Left ventricle myocardium superior (tissue), 1 donor: ENCODE data around the gene STK32C. TPM values are rescaled to one million over a fixed set of nuclear protein-coding genes. Genes with fewer than 3 reads are reported as not detected.

Source experiments
- ATAC-seq: fragments of 200-7000 bp; cut with Tn5 transposase; one replicate; pipeline ENCODE4 v1.9.1; 2020; ENCODE audit warnings: mild to moderate bottlenecking, moderate library complexity
- DNase-seq: peaks from one replicate; pipeline ENCODE4 v3.0.0-alpha.2; 2020
- intact Hi-C: fragments of 100-400 bp; cut with micrococcal nuclease; formaldehyde crosslinking; loops from one replicate; pipeline ENCODE4 v1.11.0; 2022
- total RNA-seq: library from RNA; stranded (reverse); fragmentation: NEBNext Ultra II Directional; extraction: Animal tissue kit (Norgen Biotek cat#: 25700); gene quantifications from one replicate; pipeline ENCODE4 v1.2.1, GENCODE V29; 2021
- donor health status: DM: no; HTN: yes; CAD: no; lungs with severe emphysema.

Gene STK32C
- total RNA-seq, 1 donor from 2014 or later: 4.9 TPM

DNA sequence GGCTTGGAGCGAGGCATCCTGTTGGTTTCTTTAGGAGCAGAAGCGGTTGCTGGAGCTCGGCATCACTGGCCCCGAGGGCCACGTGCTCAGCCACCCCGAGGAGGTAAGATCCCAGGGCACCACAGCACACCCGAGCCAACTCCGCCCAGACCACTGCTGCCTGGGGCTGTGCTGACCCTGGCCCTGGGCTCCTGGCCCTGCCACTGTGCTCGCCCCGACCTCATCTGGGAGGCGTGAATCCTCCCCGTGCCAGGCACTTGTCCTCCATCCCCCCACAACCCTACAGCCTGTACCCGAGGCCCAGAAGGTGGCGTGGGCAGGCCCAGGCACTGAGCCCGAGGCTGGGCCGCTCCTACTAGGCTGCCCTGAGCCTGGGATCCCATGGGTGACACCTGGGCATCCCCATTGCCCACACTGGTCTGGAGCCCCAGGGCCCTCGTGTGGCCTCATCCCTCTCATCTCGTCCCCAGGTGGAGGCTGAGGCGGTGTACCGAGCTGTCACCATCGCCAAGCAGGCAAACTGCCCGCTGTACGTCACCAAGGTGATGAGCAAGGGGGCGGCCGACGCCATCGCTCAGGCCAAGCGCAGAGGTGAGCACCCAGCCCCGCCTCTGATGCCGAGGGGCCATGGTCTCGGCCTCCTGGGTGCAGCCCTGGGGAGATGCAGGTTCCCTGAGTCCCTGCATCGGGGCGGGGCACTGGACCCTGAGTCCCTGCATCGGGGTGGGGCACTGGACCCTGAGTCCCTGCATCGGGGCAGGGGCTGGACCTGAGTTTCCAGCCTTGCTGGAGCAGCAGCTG is 109.2 kb downstream of the STK32C start:
- DNase-seq (peak; percentile 22), ATAC-seq (no peak)
- intact Hi-C loops: no loop called here

DNA sequence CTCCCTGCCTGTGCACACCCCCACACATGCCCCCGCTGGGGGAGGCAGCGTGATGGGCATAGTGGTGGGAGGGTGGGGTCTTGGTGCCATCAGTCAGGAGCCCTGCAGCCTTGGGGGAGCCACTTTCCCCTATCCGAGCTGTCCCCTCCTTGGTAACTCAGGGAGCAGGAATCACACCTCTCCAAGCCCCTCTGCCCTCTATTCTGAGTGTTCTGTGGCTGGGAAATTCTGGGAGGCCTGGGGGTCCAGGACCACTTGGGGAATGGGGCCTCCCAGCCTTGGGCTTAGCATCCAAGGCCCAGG is 109.7 kb downstream of the STK32C start:
- intact Hi-C loops: no loop called here
- ATAC-seq (no peak), DNase-seq (no peak)

DNA sequence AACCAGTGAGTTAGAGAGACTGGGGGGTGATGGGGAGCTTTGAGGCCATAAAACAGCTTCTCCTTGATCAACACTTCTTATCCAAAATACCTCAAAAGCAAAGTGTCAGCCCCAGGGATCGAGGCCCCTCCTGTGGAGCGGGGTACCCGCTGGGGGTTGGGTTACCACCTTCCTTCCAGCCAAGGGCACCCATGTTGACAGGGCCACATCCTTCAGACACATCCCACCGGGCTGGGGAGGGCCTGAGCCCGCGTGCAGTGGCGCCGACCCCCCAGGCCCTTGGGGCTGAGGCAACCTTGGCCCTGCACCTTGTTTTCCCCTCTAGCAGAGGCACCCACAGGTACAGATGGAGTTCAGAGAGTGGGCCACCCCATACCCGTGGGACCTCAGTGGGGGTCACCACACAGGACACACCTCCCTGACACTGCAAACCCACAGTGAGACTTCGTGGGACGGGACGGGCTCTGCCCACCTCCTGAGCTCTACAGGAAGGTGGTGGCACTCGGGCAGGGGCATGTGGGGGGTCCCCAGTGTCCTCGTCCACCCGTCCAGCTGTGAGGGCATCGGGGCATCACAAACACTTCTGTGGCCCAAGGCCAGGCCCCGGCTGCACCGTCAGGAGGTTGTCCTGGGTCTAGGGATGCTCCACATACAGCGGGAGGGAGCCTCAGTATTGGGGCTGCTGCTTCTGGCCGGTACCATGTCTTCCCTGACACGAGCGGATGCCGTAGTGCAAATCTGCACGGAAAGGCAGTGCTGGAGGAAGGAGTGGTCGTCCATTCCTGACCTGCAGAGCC is 110.3 kb downstream of the STK32C start:
- ATAC-seq (no peak), DNase-seq (peak; percentile 21)
- intact Hi-C loops: no loop called here

DNA sequence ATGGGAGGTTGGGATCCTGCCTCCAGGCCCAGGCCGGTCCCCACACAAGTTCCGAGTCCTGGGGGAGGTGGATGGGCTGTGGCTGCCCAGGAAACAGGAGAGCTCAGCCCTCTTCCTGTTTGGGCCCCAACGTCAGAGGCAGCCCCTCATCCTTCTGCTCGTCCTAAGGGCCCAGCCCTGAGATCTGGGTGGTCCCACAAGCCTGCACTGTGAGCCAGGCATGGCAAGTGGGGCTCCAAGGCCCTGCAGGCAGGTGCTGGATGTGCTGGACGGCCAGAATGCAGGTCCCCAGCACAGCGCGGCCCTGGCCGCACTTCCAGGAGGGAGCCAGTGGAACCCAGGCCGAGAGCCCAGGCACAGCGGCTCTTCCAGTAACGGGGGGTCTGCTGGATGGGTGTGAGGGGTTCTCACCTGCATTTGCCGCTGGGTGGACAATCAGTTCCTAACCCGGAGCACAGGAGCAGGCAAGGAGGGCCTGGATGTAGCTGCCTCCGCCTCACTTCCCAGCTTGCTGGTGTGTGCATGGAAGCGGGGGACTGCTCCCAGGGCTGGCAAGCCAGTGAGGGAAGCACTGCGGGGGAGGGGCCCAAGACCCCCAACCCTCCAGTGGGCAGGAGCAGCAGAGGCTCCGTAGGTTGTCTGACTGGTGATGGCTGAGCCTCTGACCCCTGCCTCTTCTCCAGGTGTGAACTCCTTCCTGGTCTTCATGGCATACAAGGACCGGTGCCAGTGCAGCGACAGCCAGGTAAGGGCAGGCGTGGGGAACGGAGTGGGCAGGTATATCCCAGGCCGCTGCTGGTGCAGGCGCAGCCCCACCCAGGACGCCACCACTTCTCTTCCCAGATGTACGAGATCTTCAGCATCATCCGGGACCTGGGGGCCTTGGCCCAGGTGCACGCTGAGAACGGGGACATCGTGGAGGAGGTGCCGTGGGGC is 111.3 kb downstream of the STK32C start:
- ATAC-seq (no peak), DNase-seq (peak; percentile 26)
- intact Hi-C loops: no loop called here

DNA sequence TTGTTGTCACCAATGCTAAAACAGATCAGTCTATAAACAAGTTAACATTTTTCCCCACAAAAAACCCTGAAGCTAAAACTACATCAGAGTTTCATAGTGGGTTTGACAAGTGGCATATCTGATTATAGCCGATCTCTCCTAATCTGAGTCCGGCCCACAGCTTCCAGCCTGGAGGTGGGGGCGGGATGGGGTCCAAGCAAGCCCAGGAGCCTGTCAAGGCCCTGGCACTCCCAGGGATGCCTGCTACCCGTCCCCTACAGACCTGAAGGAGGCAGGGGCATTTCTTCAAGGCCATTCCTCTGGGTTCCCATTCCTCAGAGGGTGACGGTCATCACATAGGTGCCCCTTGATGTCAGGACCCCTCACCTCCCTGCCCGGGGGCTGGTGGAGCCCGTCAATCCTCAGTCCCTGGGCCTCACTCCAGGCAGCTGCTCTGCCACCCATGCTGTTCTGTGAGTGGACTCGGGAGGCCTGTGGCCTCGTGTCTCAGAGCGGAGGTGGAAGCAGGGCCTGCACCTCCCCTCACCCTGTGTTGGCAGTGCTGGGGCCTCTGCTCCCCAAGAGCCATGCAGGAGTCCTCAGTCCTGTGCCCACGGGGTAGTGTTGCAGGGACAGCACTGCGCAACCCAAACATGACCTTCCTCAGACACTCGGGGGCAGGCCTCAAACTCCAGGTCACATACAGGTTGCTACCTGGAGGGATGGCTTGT is 112.2 kb downstream of the STK32C start:
- intact Hi-C loops: no loop called here
- no peak for ATAC-seq
- DNase-seq: peak; percentile 19

DNA sequence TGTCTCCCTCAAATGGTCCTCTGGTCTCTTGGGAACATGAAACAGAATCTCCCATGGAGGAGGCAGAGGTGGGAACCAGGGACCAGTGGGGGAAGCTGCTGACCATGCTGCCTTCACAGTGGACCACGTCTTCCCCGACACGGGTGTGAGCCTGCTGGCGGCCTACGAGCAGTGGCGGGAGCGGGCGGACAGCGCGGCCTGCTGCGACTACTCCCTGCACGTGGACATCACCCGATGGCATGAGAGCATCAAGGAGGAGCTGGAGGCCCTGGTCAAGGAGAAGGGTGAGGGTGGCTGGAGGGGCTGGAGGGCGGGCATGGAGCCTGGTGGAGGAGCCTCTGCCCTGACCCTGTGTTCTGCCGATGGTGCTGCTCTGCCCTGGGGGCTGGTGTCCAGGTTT is 113.0 kb downstream of the STK32C start:
- intact Hi-C loops: no loop called here
- peak; percentile 18 for DNase-seq
- ATAC-seq: no peak

DNA sequence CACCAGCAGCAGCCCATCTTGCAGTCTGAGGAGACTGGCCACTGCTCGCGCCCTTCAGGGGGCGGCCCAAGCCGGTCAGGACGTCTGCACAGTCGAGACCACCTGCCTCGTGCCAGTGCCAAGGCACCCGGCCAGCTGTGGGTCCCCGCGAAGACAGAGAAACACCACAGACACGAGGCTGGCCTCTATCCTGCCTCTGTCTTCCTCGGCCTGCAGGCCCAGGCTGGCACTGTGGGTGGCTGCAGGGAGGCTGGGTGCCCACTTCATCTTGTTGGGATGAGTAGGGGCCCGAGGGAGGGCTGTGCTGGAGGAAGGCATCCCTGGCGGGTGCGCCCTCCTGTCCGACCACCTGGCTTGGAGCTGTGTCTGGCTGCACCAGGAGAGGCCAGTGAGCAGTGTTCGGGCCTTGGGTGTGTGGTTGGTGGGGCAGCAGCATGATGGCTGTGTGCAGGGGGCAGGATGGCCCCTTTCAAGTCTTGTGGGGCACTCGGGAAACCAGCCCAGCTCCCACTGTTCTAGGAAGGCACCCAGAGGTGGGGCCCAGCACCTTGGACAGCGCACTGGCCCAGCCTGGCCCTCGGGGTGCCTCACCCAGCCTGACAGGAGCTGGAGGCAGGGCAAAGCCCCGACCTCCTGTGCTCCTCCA is 113.7 kb downstream of the STK32C start:
- intact Hi-C loops: no loop called here
- ATAC-seq: peak; percentile 66
- DNase-seq: peak; percentile 71

DNA sequence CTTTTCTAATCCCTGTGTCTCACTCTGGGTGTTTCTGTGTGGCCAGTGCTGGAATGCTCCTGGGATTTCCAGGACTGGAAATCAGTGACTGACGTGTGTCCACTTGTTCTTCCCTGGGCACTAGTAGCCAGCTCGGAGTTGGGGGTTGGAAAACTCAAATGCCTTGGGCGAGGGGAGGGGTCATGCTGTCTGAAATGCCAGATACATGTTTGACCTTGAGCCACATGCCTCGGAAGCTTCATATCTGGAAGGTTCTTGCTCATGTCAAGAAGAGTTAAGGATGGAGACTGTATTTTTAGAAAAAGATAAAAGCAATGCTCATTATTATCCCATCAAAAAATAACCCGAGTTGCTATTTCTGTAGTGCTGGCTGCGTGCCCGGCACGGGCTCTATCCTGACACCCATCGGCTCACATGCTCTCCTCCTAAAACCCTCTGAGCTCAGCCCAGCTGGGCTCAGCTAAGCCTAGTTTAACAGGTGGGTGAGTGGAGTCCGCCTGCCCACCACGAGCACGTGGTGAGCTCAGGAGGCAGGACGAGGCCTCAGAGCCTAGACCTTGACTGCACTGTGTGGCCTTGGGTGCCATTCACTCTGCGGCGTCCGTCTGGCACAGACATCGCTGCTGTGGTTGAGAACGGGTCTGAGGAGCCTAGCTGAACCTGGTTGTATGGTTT is 114.6 kb downstream of the STK32C start:
- DNase-seq (peak; percentile 87), ATAC-seq (peak; percentile 82)
- intact Hi-C loops: no loop called here

DNA sequence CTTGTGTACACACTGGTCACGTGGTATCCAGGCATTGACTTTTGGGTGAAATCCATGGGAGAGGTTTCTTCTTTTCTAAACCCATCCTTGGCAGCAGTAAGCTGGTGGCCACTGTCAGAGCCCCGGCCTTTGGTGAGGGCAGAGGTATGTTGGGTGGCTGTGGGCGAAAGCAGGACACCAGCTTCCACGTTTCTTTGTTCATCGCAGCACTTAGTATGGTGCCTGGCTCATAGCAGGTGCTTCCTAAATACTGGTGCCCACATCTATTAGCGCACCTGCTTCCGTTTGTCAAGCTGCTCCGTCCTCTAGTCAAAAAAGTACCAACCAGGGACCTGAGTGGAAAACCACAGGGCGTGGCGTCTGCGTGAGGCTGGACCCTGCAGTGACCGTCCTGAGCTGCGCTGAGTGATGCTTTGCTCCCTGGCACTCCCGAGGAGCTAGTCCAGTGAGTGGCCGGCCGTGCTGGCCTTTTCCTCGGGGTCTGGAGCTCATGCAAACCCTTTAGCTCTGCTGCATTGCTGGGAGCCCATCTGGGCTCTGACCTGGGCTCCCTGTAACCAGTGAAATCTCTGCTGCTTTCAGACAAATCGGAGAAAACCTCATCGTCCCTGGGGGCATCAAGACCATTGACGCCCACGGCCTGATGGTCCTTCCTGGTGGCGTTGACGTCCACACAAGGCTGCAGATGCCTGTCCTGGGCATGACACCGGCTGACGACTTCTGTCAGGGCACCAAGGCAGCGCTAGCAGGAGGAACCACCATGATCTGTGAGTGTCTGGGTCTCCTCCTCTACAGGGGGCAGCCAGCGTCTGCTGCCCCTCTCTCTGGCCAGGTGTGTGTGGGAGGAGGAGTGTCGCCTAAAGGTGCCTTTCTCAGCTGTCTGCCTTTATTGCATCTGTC is 115.4 kb downstream of the STK32C start:
- peak; percentile 19 for DNase-seq
- ATAC-seq: no peak
- intact Hi-C loops: no loop called here

DNA sequence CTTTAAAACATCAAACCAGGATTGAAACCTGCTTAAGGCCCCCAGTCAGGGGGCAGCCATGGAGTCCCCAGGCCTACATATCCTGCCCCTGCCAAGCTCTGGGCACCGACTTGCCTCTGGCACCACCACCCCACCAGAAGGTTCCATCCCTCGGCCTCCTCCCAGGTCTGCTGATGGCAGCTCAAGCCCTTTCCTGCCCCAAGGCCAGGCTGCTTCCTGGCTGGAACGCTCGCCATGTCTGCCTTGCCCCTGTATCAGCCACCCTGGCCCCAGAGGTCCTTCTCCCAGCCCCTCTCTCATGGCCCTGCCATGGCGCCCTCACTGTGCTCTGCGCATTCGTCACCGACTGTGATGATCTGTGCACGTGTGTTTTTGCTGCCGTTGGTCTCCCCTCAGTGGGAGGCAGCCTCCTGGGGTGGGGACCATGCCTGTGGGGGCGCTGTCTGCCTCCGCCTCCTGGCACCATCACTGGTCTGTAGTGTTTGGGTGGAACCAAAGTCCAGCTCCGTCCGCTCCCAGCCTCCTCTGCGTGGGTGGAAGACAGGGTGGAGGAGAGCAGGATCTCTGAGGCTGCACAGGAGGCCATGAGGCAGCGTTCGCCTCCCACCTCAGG is 117.8 kb downstream of the STK32C start:
- no peak for ATAC-seq
- peak; percentile 22 for DNase-seq
- intact Hi-C loops: no loop called here

DNA sequence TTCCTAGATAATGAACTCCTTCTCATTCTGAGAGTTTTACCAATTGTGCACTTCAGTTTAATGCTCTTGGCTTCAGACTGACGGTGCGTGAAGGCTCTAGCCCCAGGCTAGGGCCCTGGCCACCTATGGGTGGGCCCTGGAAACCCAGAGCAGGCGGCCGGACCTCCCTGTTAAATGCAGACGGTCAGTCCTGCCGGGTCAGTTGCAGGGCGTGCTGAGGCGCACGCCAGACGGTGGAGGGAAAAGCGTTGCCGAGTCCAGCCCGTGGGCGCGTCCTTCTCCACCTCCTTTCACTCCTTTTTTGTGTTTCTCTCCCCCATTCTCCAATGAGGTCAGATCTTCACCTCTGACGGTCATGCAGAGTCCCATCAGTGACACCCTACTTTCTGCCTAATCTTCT is 118.7 kb downstream of the STK32C start:
- no peak for DNase-seq
- intact Hi-C loops: no loop called here
- no peak for ATAC-seq

DNA sequence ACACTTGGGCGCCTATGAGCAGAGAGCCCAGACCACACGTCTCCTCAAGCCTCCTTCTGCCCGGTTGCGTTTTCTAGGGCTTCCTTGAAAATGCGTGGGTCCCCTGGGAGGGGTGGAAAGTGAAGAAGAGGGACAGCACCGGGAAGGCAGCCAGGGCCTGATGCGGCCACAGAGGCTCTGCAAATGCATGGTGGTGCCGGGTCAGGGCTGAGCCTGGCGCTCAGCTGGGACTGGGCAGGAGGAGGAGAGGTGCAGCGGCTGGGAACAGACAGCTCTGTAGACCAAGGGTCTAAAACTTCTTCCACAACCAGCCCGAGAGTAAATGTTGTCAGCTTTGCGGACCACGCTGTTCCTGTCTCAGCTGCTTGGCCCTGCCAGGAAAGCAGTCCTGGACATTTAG is 119.4 kb downstream of the STK32C start:
- ATAC-seq (no peak), DNase-seq (no peak)
- intact Hi-C loops: no loop called here

DNA sequence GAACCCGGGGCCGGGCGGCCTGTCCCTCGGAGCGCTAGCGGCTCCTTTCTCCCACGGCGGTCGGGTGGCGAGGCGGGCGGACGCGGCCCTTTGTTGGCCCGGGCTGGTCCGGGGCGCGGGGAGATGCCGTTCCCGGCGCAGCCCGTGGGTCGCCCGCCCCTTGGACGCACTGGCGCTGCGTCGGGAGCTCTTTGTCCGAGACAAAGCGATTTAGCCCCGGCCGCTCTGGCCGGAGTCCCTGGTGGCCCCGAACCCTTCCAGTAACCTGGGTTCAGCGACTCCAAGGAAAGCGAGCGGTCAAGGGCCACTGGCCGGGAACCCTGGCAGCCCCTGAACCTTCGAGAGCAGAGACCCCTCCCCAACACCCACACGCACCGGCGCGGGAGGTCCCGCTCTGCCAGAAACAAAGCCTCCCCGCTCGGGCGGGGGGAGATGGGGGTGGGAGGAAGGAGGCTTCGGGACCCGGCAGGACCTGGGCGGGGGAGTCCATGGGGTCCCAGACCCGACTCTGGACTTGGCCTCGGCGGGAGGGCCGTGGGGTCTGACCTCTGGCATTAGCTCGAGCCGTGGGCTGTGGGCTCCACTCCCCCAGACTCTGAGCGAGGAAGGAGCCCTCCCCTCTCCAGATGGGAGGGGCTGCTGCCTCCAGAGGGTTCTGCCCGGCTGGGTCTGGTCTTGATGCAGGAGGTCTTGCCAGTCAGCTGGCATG is 120.2 kb downstream of the STK32C start:
- peak; percentile 19 for ATAC-seq
- intact Hi-C loops: no loop called here
- no peak for DNase-seq

DNA sequence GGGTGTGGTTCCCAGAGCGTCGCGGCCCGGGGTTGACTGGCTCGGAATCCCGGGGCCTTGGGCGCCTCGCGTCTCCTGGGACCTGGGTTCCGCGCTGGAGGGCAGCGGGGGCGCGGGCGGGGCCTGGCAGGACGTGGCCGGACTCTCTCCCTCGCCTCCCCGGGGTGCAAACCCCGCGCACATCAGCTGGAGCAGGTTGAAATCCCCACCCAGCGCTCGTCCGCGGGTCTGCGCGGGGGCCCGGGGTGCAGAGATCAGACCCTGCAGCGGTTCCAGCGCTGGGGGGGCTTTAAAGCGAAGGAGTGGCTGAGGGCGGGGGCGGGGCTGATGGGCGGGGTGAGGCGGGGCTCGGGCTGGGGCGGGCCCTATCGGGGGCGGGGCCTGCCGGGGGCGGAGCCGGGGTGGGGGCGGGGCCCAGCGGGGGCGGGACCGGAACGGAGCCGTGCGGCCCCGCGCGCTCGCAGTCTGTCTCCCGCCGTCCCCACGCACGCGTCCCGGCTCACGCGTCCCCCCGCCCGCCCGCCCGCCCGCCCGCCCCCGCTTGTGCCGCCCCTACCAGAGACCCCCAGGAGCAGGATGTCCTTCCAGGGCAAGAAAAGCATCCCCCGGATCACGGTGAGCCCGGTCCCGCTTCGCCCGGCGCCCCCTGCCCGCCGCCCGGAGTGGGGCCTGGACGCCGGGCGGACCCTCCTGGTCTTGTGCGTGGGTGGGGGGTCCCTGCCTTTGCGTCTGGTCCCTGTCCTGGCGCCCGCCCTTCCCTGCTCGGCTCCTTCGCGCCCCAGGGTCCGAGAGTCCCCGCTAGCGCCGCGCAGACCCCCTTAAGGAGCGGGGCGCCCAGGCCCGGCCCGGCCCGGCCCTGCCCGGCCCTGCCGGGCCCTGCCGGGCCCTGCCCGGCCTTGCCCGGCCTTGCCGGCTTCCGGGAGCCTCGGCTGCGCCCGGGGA is 121.0 kb downstream of the STK32C start, which contains the start of gene DPYSL4:
Gene DPYSL4 (plus strand): TSS at position 461 of the 942 bp plus-strand sequence. CDS start 116 bp downstream, at position 577.
- ATAC-seq: peak; percentile 67
- intact Hi-C loops: no loop called here

More for the DNA sequence above, 121.0 kb downstream of the STK32C start, which contains the start of gene DPYSL4:
- DNase-seq: peak; percentile 54
